ENCODE results near the gene NT5DC3.

NT5DC3 gene

GRCh38 chr12:103840876-103841689 is at the start of gene NT5DC3:
Gene NT5DC3, minus strand, starts transcription at chr12:103841234. Its CDS starts 78 bp downstream, at chr12:103841156.
- peak; percentile 47 for DNase-seq

- DNase-seq = no peak
Observed at GRCh38 chr12:103887738-103888137, 46.7 kb upstream of the NT5DC3 start.

GRCh38 chr12:103886195-103886797 is 45.3 kb upstream of the NT5DC3 start:
- no peak for DNase-seq

- DNase-seq = no peak
Observed at GRCh38 chr12:103884316-103884715, 43.3 kb upstream of the NT5DC3 start.

GRCh38 chr12:103883908-103884307 is 42.9 kb upstream of the NT5DC3 start:
- no peak for DNase-seq

- no peak for DNase-seq
Observed at GRCh38 chr12:103882861-103883596, 42.0 kb upstream of the NT5DC3 start.

GRCh38 chr12:103881261-103881660 is 40.2 kb upstream of the NT5DC3 start:
- DNase-seq = no peak

GRCh38 chr12:103880299-103881142 is 39.5 kb upstream of the NT5DC3 start:
- no peak for DNase-seq

GRCh38 chr12:103879878-103880277 is 38.8 kb upstream of the NT5DC3 start:
- DNase-seq = no peak

GRCh38 chr12:103879048-103879692 is 38.1 kb upstream of the NT5DC3 start:
- DNase-seq = no peak

GRCh38 chr12:103877934-103878510 is 37.0 kb upstream of the NT5DC3 start:
- peak; percentile 2 for DNase-seq

- no peak for DNase-seq
Observed at GRCh38 chr12:103877288-103877687, 36.3 kb upstream of the NT5DC3 start.

- DNase-seq = no peak
Observed at GRCh38 chr12:103875666-103876065, 34.6 kb upstream of the NT5DC3 start.

GRCh38 chr12:103868215-103868614 is 27.2 kb upstream of the NT5DC3 start:
- DNase-seq = no peak

GRCh38 chr12:103865151-103865730 is 24.2 kb upstream of the NT5DC3 start:
- DNase-seq = no peak

GRCh38 chr12:103864710-103865109 is 23.7 kb upstream of the NT5DC3 start:
- DNase-seq = no peak

- DNase-seq = no peak
Observed at GRCh38 chr12:103858953-103859601, 18.0 kb upstream of the NT5DC3 start.

- no peak for DNase-seq
Observed at GRCh38 chr12:103858335-103858734, 17.3 kb upstream of the NT5DC3 start.

- DNase-seq = no peak
Observed at GRCh38 chr12:103857164-103857563, 16.1 kb upstream of the NT5DC3 start.

- DNase-seq = no peak
Observed at GRCh38 chr12:103855896-103856657, 15.0 kb upstream of the NT5DC3 start.

All from NK-92 treated with Interleukin-12 subunit alpha and Interleukin-12 subunit beta, amount 100 ng/mL, for 24 hours (cell line).